Adrenal gland (tissue), 12 donors: ENCODE results near the gene ARSJ. TPM values are rescaled to one million over a fixed set of nuclear protein-coding genes. Genes with fewer than 3 reads are reported as not detected.

Source experiments
- DNase-seq, 7 donors: peaks; one replicate each; pipeline ENCODE4 v3.0.0-alpha.2; 2019 to 2020
- H3K27ac ChIP-seq, 5 donors: fragments of 200-600 bp; sonication (generic) in 4 of 5; 1 replicate in 3 of 5; 2 replicates in 2 of 5; pipeline versions ENCODE4 v1.5.1 to v1.8.0; 2016 to 2020; ENCODE audit warnings: mild to moderate bottlenecking in 1 of 5
- H3K27me3 ChIP-seq: fragments of 200-600 bp; 2 replicates; pipeline ENCODE4 v1.8.0; 2021
- H3K36me3 ChIP-seq, 2 donors: fragments of 200-600 bp; replicated peaks in 1 of 2; 1 replicate in 1 of 2; 2 replicates in 1 of 2; pipeline versions ENCODE4 v1.5.1 to v1.8.0; 2018 to 2022
- H3K4me1 ChIP-seq, 2 donors: fragments of 200-600 bp; replicated peaks in 1 of 2; 1 replicate in 1 of 2; 2 replicates in 1 of 2; pipeline versions ENCODE4 v1.5.1 to v1.8.0; 2018 to 2021
- H3K4me3 ChIP-seq, 4 donors: fragments of 200-600 bp; sonication (generic) in 3 of 4; one replicate each; pipeline ENCODE4 v1.5.1; 2016 to 2018
- H3K9me3 ChIP-seq, 3 donors: fragments of 200-600 bp; sonication (generic) in 1 of 3; replicated peaks in 1 of 3; 1 replicate in 2 of 3; 2 replicates in 1 of 3; pipeline versions ENCODE4 v1.5.1 to v1.8.0; 2016 to 2021
- CTCF ChIP-seq, 6 experiments: fragments of 450-650 bp in 4 of 6; fragments of 200-600 bp in 2 of 6; sonication (generic) in 1 of 6; IDR thresholded peaks; 1 replicate in 5 of 6; 2 replicates in 1 of 6; pipeline versions ENCODE4 v1.5.1 to v1.8.0; 2016 to 2021; ENCODE audit warnings: antibody characterized with exemption in 6 of 6, mild to moderate bottlenecking in 2 of 6, moderate library complexity in 1 of 6
- POLR2A ChIP-seq, 2 donors: fragments of 450-650 bp; IDR thresholded peaks; one replicate each; pipeline ENCODE4 v1.6.1; 2017; ENCODE audit warnings: antibody characterized with exemption in 2 of 2, mild to moderate bottlenecking in 2 of 2, moderate library complexity in 1 of 2
- WGBS, 4 donors: extraction: QIAGEN DNeasy Blood & Tissue Kit in 2 of 4; methylation state at CpG; one replicate each; pipeline versions ENCODE4 v1.1.5 to v1.1.7; 2013 to 2017; 5-methylcytosine and 5-hydroxymethylcytosine counted together
- intact Hi-C, 2 donors: fragments of 100-400 bp; cut with DNase I; formaldehyde crosslinking; loops; one replicate each; pipeline versions ENCODE4 v1.14.1 to v1.15.0; 2022 to 2023
- polyA plus RNA-seq, 3 donors: library from polyadenylated mRNA; stranded (reverse); fragments of 200-250 nt in 2 of 3; fragments of 350-450 nt in 1 of 3; fragmentation: Illumina TruSeq in 1 of 3; extraction: RNeasy Lipid Tissue Mini Kit (QIAGEN cat#74804) in 1 of 3; gene quantifications; one replicate each; pipeline ENCODE4 v1.2.3, GENCODE V29; 2013 to 2014
- total RNA-seq, 9 donors: library from RNA; depleted of rRNA in 4 of 9; stranded (reverse); fragments of >200 nt in 4 of 9; fragments of 120-200 nt in 1 of 9; fragmentation: NEBNext Ultra II Directional in 1 of 9; extraction: Animal tissue kit (Norgen Biotek cat#: 25700) in 1 of 9; gene quantifications; one replicate each; pipeline versions ENCODE4 v1.1.0 to v1.2.4, GENCODE V29; 2013 to 2023
- donor health status: healthy with polysubstance abuse.
- donor health status: Bipolar disorder and iron deficiency.
- donor health status: DM: yes; HTN: yes; CAD: no.
- donor health status: DM: no; HTN: no; CAD: no.
- donor health status: DM: no; HTN: no; CAD: no.
- donor health status: DM: yes; HTN: yes; CAD: no.

ARSJ gene
- total and polyA plus RNA-seq, 12 donors = 0.48 to 6.1 (median 3.0) TPM

GRCh38 chr4:113953888-113954287 is 25.6 kb downstream of the ARSJ start:
- no peaks in the 10 kb centered on the region for H3K27me3 ChIP-seq
- peaks cover 1 to 10% of the 10 kb centered on the region in 2 donors for H3K4me1 ChIP-seq
- no peak overlapping the region for H3K4me3 ChIP-seq
- 75 to 85% (median 77%) methylated on average over 1 of the region's 1 CpG for WGBS, 4 donors
- H3K27ac ChIP-seq = no peak overlapping the region
- no peaks in the 10 kb centered on the region for H3K36me3 ChIP-seq
- no peak for TF ChIP-seq POLR2A (IDR thresholded peaks at IDR 0.05)
- TF ChIP-seq CTCF (IDR thresholded peaks at IDR 0.05) = no peak
- intact Hi-C loops = loop anchor here in 1 of 2 donors (2.0 kb wide), 1 partner anchor 117 kb away; no protein-coding TSS in a partner anchor
- H3K9me3 ChIP-seq = peaks cover 0 to 4% (median 0%) of the 10 kb centered on the region in 3 donors
- DNase-seq = no peak

GRCh38 chr4:113952452-113953029 is 26.9 kb downstream of the ARSJ start:
- Histone ChIP-seq H3K27ac (no peak overlapping the region), H3K4me3 (no peak overlapping the region), H3K27me3 (no peaks in the 10 kb centered on the region), H3K36me3 (no peaks in the 10 kb centered on the region), H3K9me3 (peaks cover 0 to 4% (median 0%) of the 10 kb centered on the region in 3 donors), H3K4me1 (peaks cover 0 to 5% of the 10 kb centered on the region in 2 donors)
- intact Hi-C loops = loop anchor here in 1 of 2 donors (2.0 kb wide), 1 partner anchor 118 kb away; no protein-coding TSS in a partner anchor
- TF ChIP-seq POLR2A (IDR thresholded peaks at IDR 0.05) (no peak), CTCF (IDR thresholded peaks at IDR 0.05) (peak; percentile 56 to 84 (median 77))
- peak in 6 of 7 donors; percentile 11 to 24 (median 18) for DNase-seq
- WGBS, 4 donors = 30 to 42% (median 39%) methylated on average over 9 of the region's 9 CpGs

- Histone ChIP-seq H3K4me1 (peaks cover 0 to 5% of the 10 kb centered on the region in 2 donors), H3K27me3 (no peaks in the 10 kb centered on the region), H3K27ac (no peak overlapping the region), H3K36me3 (no peaks in the 10 kb centered on the region), H3K9me3 (peaks cover 0 to 4% (median 0%) of the 10 kb centered on the region in 3 donors), H3K4me3 (no peak overlapping the region)
- no peak for DNase-seq
- TF ChIP-seq POLR2A (IDR thresholded peaks at IDR 0.05) = no peak
- TF ChIP-seq CTCF (IDR thresholded peaks at IDR 0.05) = no peak
- intact Hi-C loops = no loop called here
- WGBS, 4 donors = 64 to 76% (median 73%) methylated on average over 6 of the region's 6 CpGs
These were observed 28.2 kb downstream of the ARSJ start for GRCh38 chr4:113951263-113951662.

GRCh38 chr4:113950207-113950606 is 29.2 kb downstream of the ARSJ start:
- TF ChIP-seq CTCF (IDR thresholded peaks at IDR 0.05) (no peak), POLR2A (IDR thresholded peaks at IDR 0.05) (no peak)
- Histone ChIP-seq H3K9me3 (peaks cover 0 to 4% (median 0%) of the 10 kb centered on the region in 3 donors), H3K36me3 (no peaks in the 10 kb centered on the region), H3K4me1 (peaks cover 0 to 5% of the 10 kb centered on the region in 2 donors), H3K4me3 (no peak overlapping the region), H3K27ac (no peak overlapping the region), H3K27me3 (no peaks in the 10 kb centered on the region)
- no peak for DNase-seq
- intact Hi-C loops = no loop called here
